Activated CD4-positive, alpha-beta T cell treated with anti-CD3 and anti-CD28 coated beads, Interleukin-2, amount 50 U/mL, for 48 hours (primary cell): ENCODE results near the gene TECPR2.
A peak's percentile ranks its signal among the peaks of the same experiment; 100 is the strongest.

Source experiments
- DNase-seq, 2 experiments: peaks; one replicate each; pipeline ENCODE4 v3.0.0-alpha.2; 2020

Gene TECPR2

DNA sequence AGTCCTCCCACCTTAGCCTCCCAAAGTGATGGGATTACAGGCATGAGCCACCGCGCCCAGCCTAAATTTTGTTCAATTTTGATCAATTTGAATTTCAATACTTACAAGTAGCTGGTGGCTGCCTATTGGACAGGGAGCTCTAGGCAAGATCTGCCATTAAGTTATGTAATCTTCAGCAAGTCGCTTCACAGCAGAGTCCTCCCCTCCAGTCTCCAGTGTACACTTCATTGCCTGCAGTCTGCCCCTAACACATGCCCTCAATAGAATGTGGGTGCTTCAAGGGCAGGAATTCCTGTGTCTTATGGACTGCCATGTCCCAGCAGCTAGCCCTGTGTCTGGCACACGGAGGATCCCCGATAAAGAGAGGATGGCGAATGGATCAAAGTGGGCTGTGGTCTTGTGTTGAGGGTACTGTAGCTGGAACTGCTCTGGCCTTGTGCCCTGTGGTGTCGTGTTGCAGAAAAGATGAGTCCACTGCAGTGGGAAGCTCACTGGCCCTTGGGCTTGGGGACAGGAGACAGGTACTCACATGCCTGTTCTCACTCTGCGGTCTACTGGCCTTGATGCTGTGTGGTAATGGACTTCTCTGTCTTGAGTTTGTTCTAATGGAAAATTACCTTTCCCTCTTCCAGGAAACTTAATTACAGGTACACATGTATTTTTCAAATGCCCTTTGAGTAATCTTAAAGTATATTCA is 67.6 kb downstream of the TECPR2 start:
- DNase-seq: no peak

DNA sequence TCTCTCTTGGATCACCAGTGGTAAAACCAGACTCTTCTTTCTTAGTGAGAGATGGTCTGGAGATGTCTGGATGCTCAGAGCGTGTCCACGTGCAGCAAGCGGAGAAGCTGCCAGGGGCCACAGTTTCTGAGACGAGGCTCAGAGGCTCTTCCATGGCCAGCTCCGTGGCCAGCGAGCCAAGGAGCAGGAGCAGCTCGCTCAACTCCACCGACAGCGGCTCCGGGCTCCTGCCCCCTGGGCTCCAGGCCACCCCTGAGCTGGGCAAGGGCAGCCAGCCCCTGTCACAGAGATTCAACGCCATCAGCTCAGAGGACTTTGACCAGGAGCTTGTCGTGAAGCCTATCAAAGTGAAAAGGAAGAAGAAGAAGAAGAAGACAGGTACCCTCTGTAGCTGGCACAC is 69.0 kb downstream of the TECPR2 start:
- no peak for DNase-seq

- DNase-seq: no peak
Observed at GRCh38 chr14:102434647-102435175, 72.0 kb downstream of the TECPR2 start.

DNA sequence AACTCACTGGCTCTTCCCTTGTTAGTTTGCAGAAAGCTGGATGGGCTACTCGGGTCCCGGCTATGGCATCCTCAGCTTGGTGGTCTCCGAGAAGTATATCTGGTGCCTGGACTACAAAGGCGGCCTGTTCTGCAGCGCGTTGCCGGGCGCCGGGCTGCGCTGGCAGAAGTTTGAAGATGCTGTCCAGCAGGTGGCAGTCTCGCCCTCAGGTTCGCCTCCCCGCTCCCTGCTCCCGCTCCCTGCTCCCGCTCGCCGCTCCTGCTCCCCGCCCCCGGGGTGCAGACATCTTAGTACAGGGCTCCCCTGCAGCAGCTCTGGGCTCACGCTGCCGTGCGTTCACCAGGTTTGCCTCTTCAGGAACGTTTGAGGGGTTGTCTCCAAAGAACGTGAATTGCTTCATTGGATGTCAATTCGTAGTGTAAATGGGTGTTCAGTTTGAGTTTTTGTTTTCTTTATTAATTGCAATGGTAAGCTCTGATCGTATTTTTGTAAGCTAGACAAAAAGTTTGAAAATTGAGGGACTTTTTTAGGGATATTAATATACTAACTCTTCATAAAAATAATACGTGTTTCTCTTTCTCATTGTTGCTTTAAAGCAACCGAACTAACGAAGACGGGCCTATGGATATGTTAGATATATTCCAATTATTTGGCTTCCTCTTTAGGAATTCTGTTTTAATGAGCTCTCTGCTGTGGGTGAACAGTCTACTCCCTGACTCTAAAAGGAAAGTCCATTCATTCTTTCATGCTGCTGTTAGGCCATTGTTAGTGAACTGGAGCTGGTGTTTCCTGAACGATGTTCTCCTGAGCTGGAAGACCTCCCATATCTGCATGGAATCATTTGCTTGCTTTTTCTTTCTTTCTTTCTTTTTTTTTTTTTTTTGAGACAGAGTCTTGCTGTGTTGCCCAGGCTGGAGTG is 75.5 kb downstream of the TECPR2 start:
- DNase-seq: peak; percentile 74 to 79

DNA sequence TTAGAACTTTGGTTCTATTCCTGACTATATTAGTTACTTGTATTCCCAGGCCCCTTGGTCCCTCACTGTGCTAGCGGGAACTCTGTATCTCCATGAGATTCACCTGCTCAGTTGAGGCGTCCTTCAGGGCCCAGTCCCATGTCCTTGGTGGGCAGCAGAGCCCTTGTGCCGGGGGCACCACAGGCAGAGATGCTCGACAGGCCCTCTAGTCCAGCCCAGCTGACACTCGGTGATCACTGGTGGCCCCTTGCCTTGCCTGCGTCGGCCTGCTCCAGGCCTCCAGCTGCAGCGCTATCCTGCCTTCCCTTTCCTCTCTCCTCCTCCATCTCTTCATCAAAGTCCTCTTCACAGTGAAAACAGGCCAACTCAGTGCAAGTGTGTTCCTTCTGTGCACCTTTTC is 76.8 kb downstream of the TECPR2 start:
- DNase-seq: no peak

DNA sequence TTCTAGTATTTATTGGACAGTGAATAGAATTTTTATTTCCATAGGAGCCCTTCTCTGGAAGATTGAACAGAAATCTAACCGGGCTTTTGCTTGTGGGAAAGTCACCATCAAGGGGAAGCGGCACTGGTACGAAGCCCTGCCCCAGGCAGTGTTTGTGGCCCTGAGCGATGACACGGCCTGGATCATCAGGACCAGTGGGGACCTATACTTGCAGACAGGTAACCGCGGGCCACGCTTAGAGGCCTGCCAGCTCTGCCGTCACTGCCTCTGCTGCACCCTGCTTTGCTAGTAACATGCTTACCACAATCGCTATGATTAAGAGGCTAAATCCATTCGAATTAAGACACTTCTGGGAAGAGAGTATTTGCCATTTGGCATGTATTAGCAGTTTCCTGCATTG is 77.7 kb downstream of the TECPR2 start:
- no peak for DNase-seq

DNA sequence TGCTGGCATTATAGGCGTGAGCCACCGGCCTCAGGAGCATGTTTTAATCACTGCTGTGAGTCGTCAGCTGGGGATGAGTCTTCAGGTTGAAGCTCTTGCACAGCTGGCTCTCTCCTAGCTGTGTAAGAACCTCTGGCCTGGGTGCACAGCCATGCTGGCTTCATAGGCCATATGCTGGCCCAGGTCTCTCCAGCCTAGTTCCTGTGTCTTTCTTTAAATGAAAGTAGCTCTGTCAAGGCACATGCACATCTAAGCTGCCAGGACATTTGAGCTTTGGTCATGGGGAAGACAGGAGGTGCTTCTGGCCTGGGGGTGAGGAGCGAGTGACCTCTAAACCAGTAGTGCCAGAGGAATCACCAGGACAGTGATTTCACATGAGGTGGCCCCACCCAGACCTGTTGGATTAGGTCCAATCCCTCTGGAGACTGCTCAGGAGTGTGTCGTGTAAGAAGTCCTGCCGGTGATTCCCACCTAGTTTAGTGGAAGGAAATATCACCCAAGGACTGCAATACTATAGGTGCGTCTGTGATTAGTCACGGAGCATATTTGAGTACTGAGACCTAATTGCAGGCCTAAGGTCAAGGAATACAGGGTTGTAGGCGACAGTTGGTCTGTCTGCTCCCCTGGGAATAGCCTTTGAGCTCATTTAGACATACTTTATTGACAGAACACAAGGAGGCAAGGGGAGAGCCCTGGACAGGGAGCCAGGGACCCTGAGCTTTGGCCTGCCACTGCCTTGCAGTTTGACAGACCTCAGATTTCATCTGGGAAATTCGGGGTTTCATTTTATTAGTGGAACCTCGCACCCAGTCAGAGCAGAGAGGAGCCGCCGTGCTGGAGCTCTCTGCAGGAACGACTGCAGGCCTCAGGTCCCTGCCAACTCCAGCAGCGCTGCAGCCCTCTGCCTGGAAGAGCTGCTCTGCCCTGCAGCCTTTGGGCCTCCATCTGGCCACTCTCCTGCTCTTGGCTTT is 79.8 kb downstream of the TECPR2 start:
- no peak for DNase-seq

- DNase-seq: no peak
Observed at GRCh38 chr14:102445066-102445465, 82.3 kb downstream of the TECPR2 start.

DNA sequence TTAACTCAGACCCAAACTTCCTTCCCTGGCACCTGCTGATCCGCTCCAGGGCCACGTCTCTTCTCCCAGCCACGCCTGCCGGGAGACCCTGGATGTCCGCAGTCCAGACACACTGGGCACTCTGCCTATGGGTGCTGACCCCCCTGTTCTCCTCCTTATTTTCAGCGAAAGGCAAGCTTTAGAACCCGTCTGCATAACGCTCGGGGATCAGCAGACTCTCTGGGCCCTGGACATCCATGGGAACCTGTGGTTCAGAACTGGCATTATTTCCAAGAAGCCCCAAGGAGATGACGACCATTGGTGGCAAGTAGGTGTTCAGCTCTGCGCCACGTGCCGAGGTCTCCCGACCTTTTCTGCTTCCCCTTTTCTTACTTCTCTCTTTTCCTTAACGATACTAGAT is 82.9 kb downstream of the TECPR2 start:
- DNase-seq: no peak

DNA sequence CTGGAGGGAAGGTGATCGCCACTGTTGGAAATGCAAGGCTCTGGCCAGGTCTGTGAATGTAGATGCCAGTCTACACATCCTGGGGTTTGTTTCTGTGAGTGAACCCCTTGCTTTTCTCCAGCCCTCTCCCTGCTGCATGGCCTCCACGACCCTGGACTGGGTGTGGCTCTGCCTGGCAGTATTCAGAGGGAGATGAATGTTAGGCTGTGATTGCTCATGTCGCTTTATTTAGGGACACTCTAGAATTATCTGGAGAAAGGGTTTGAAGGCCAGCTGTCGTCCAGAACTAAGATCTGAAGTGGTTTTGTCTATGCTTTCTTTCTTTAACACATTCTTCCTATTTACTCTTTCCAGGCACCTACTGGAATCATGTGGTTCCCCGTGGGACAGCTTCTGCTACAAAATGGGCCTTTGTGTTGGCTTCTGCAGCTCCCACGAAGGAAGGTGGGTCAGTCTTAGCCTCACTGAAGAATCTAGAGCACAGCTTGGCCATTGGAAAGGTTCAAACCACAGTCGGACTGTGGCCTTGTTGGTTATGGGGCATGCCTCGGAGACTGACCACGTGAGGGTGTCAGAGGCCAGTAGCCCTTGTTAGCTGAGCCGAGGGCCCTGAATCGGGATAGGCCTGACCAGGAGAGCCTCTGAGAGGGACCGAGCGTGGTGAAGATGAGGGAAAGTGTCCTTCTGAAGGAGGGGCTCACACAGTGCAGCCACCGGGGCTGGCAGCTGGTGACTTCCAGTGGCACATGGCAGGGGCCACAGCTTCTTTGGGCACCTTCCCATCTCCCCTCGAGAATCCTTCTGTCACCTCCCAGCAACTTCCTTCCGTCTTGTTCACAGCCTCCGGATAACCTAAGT is 87.7 kb downstream of the TECPR2 start:
- no peak for DNase-seq

DNA sequence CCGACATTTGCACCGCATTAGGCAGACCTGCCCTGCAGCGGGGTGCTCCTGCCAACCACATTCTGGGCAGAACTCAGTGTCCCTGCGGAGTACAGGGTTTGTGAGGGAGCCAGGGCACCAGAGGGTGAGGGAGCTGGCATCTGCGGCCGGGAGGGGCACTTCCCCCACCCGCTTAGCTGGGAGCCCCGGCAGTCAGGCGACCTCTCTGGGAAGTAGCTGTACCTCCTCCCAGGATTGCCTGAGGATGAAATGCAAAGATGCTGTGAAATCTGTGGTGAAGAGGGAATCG is 88.3 kb downstream of the TECPR2 start:
- no peak for DNase-seq

DNA sequence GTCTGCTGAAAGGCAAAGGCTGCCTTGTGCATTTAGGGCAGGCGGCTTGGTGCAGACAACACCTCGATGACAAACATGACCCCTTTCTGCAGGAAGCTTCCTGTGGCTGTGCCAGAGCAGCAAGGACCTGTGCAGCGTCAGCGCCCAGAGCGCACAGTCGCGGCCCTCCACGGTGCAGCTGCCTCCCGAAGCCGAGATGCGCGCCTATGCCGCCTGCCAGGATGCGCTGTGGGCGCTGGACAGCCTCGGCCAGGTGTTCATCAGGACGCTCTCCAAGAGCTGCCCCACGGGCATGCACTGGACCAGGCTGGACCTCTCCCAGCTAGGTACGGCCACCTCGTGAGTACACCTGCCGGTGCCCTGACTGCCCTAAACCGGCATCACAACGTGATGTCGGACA is 89.6 kb downstream of the TECPR2 start:
- DNase-seq: no peak

DNA sequence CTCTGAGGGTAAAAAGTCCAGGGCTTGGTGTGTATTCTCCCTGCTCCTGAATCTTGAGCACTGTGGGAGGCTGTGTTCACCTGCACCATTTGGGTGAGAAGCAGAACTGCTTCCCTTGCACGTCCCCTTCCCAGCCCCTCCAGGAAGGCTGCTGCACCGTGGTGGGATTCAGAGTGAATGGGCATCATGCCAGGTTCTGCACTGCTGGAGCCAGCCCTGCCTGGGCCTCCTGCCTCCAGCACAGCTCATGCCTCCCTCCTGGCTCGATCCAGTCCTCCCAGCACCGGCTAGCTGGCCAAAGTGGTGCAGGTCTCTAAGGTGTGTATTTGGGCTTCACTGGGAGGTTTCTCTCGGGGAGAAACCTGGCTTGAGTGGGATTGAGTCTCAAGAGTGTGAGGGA is 92.0 kb downstream of the TECPR2 start:
- DNase-seq: no peak

- no peak for DNase-seq
Observed at GRCh38 chr14:102457509-102457908, 94.8 kb downstream of the TECPR2 start.

DNA sequence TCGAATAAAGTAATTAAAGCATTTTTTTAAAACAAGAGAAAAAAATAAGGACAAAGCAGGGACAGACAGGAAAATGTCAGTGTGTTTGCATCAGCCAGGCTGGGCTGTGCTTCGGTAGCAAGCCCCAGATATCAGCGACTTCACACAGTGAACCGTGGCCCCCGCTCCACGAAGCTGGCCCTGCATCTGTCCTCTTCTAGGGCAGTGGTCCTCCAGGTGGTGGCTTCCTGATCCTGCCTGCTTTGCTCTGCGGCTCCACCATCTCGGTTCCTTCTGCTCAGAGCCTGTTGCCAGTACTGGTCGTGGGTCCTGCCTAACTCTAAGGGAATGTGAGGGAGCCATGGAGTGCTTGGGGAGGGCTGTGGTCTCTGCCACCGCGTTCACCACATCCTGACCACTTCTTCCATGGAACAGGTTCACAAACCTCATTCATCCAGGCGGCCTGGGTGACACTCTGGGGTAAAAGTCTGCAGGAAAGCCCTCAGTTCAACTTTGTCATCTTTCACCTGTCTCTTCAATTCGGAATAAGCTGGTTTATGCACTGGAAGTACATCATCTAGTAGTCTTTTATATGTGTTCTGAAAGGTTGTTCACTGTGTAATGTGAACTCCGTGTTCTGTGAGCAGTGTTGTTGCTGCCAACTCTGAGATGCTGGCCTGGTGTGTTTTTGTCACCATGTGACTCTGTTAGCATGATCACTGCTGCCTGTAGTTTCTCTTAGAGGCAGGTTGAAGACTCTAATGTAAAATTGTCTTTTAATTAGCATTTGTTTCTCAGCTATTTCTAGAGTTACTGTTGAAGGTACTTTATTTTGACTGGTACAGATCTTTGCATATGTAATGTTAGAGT is 99.0 kb downstream of the TECPR2 start:
- DNase-seq: peak in 1 of 2 experiments; percentile 7

GRCh38 chr14:102462391-102462790 is 99.7 kb downstream of the TECPR2 start:
- no peak for DNase-seq

DNA sequence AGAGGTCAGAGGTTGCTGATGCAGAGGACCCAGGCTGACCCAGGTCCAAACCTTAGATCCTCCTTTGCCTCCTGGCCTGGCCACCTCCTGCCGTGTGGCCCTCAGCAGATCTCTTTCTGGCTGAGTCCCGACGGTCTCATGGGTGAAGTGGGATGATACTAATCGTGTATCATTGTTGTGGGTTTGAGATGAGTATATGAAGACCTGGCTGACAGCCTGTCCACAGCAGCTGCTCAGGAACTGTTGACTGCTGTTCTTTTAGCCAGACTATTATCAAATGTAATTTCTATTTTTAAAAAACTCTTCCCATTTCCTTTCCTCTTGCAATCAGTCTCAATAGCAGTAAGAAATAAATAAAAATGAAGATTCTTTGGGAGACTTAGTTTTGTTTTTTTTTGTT is 101.3 kb downstream of the TECPR2 start:
- no peak for DNase-seq

- DNase-seq: no peak
Observed at GRCh38 chr14:102464846-102465341, 102.2 kb downstream of the TECPR2 start.

GRCh38 chr14:102469261-102469660 is 106.5 kb downstream of the TECPR2 start:
- DNase-seq: no peak

GRCh38 chr14:102471921-102472790 is 109.4 kb downstream of the TECPR2 start:
- DNase-seq: no peak
